Muscle layer of duodenum (tissue), 2 donors: ENCODE results near the gene ERICH6B.

Experiments used
- H3K27ac ChIP-seq: one replicate; pipeline ENCODE4 v1.7.0; 2013; ENCODE audit warnings: mild to moderate bottlenecking, low read length
- H3K27me3 ChIP-seq: one replicate; pipeline ENCODE4 v1.7.0; 2013; ENCODE audit warnings: low read depth, mild to moderate bottlenecking, control low read depth, low read length
- H3K36me3 ChIP-seq, 2 donors: one replicate each; pipeline ENCODE4 v1.7.0; 2013; ENCODE audit warnings: low read length in 2 of 2, control low read depth in 1 of 2, mild to moderate bottlenecking in 1 of 2; ENCODE audit not compliant: insufficient read depth in 2 of 2, control insufficient read depth in 1 of 2
- H3K4me1 ChIP-seq, 2 donors: one replicate each; pipeline ENCODE4 v1.7.0; 2013; ENCODE audit warnings: low read length in 2 of 2, mild to moderate bottlenecking in 2 of 2, control low read depth in 1 of 2, moderate library complexity in 1 of 2; ENCODE audit not compliant: insufficient read depth in 2 of 2, control insufficient read depth in 1 of 2
- H3K4me3 ChIP-seq, 2 donors: one replicate each; pipeline ENCODE4 v1.7.0; 2013; ENCODE audit warnings: low read length in 2 of 2, low read depth in 1 of 2, mild to moderate bottlenecking in 1 of 2
- H3K9me3 ChIP-seq, 2 donors: one replicate each; pipeline ENCODE4 v1.7.0; 2013; ENCODE audit warnings: low read length in 2 of 2, control low read depth in 1 of 2, mild to moderate bottlenecking in 1 of 2; ENCODE audit not compliant: control insufficient read depth in 1 of 2
- donor health status: healthy.

The ERICH6B gene

DNA sequence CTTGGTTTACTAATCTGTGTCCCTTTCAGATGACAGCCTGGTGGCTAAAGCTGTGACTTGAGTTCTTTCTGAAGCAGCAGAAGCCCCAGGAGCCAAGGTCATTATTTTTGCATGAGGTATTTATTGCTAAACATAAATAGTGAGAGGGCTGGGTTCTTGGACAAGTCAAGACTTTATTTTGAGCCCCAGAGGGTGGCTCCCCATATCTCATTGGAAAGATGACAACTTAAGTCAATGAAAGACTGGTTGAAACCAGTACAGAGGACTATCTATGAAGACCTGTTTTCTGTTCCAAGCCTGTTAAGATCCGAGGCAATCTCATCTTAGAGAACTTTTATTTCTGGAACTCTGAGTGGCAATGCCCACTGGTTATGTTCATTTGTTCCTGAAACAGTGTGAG lies 14.4 kb upstream of the ERICH6B start:
- no peak overlapping the region for H3K4me3 ChIP-seq
- no peaks in the 10 kb centered on the region for H3K9me3 ChIP-seq
- H3K36me3 ChIP-seq, result no peaks in the 10 kb centered on the region
- H3K27ac ChIP-seq, result no peak overlapping the region
- no peaks in the 10 kb centered on the region for H3K4me1 ChIP-seq
- H3K27me3 ChIP-seq, result no peaks in the 10 kb centered on the region

DNA sequence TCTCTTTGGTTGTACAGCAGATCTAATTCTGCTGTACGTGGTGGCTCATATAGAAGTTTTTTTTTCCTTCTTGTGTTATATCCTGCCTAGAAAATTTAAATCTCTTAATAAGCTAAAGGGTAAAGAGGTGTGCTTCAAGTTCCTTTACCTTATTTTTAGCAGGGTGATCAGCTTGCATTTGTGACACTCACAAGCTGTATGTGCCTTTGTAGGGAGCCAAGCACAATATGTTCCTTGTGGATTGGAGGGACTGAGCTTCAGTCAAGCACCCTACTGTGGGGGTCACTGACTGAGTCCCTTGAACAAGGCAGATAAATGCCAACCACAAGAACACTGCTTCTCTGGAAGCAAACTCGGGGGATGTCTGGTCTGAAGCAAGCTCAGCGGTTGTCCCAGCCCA lies 12.6 kb upstream of the ERICH6B start:
- H3K27me3 ChIP-seq, result peaks cover 1% of the 10 kb centered on the region
- H3K4me3 ChIP-seq, result no peak overlapping the region
- no peaks in the 10 kb centered on the region for H3K36me3 ChIP-seq
- H3K4me1 ChIP-seq, result no peaks in the 10 kb centered on the region
- no peak overlapping the region for H3K27ac ChIP-seq
- no peaks in the 10 kb centered on the region for H3K9me3 ChIP-seq

DNA sequence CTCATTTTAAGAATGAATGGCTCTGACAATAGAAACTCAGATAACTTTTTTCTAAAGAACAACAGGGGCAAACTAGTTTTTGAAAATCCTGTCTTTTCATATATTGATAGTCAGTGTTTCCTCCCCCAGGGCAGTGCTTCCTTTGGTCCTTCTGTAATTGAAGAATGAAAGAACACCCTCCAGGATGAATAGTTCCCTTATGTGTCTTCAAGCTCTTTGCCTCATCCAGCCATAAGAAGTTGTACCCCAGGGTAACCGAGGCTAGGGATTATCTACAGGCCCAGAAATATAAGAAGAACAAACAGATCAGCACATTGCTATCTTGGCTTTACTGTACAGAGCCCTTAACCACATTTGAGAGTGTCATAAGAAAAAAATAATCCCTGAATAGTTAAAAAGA lies 12.1 kb upstream of the ERICH6B start:
- H3K27me3 ChIP-seq, result peaks cover 4% of the 10 kb centered on the region

DNA sequence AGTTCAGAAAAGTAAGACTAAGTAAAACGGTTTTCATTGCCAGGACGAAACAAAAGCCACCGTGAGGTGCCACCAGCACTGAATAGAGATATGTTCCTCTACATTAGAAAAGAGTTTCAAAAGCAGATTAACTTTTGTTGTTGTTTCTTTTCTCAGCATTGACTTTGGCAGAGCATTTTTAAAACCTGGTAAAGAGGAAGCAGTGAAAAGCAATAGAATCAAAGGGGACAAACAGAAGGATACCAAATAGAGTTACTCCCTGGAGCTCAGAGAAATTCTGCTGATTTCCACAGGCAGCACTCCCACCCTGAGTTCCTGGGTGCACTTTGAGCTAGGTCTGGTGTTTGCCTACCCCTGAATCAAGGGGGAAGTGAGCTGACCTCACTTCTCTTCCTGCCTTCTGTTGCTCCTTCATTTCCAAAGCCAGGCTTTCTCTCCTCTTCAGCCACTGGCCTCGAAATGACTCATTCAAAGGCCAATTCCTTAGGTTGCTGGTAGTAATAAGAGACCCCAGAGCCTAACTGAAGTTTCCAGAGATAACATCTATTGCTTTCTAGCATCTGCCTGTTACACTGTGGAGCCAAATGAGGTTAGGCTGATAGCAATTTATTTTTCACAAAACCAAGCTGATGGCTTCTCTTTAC lies 11.3 kb upstream of the ERICH6B start:
- no peaks in the 10 kb centered on the region for H3K4me1 ChIP-seq
- H3K9me3 ChIP-seq, result no peaks in the 10 kb centered on the region
- H3K27ac ChIP-seq, result no peak overlapping the region
- no peak overlapping the region for H3K4me3 ChIP-seq
- no peaks in the 10 kb centered on the region for H3K36me3 ChIP-seq
- peaks cover 5% of the 10 kb centered on the region for H3K27me3 ChIP-seq

More for the DNA sequence above, 12.1 kb upstream of the ERICH6B start:
- no peak overlapping the region for H3K4me3 ChIP-seq
- no peaks in the 10 kb centered on the region for H3K9me3 ChIP-seq
- no peaks in the 10 kb centered on the region for H3K4me1 ChIP-seq
- H3K36me3 ChIP-seq, result no peaks in the 10 kb centered on the region
- no peak overlapping the region for H3K27ac ChIP-seq

DNA sequence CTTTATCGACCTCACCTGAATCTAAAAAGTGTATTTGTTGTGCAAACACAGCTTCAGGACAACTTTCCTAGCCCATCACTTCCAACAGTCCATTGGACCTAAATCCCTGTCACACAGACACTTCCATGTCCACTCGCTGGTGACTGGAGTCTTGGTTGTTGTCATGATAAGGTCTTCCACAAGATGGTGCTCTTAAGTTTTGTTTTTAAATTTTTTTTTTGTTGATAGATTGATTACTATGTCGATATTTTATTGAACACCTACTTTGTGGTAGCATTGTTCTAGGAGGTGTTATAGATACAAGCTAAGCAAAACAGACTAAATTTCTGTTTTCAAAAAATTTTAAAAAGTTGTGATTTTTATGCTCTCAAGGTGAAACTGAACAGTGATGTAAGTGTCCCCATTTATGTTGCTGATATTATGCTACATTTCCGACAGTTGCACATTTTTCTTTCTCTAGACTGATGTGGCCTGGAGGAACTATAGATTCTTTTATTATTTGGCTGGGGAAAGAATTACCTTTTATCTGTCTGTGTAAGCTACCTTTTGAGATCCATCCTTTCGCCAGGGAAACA lies 8.1 kb upstream of the ERICH6B start:
- Histone ChIP-seq H3K9me3 (no peaks in the 10 kb centered on the region), H3K27me3 (peaks cover 11% of the 10 kb centered on the region), H3K4me1 (no peaks in the 10 kb centered on the region), H3K4me3 (no peak overlapping the region), H3K27ac (no peak overlapping the region), H3K36me3 (no peaks in the 10 kb centered on the region)

DNA sequence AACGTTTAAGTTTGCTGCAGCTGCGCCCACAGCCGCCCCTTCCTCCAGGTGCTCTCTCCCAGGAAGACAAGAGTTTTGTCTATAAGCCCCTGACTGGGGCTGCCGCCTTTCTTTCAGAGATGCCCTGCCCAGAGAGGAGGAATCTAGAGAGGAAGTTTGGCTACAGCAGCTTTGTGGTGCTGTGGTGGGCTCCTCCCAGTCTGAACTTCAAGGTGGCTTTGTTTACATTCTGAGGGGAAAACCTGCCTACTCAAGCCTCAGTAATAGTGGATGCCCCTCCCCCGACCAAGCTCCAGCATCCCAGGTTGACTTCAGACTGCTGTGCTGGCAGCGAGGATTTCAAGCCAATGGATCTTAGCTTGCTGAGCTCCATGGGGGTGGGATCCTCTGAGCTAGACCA lies 6.4 kb upstream of the ERICH6B start:
- Histone ChIP-seq H3K36me3 (no peaks in the 10 kb centered on the region), H3K27ac (no peak overlapping the region), H3K4me3 (no peak overlapping the region), H3K9me3 (no peaks in the 10 kb centered on the region), H3K27me3 (peaks cover 11% of the 10 kb centered on the region), H3K4me1 (no peaks in the 10 kb centered on the region)

DNA sequence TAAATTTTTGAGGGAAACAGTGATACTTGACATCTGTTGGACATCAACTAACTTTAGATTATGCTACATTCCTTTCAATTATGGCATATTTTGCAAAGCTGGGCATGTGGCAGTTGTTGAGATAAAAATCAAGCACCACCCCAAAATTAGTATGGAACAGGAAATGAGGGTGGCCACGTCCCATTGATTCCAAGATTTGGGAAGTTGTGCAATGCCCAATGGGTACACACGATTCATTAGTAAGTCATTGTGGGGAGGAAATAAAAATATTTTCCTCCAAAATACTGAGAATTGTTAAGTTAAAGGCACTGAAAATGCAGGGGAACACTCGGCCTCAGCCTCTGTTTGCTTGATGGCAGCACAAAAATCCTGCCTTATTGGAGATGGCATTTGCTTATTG lies 7.6 kb downstream of the ERICH6B start:
- H3K27me3 ChIP-seq, result no peaks in the 10 kb centered on the region
- H3K36me3 ChIP-seq, result no peaks in the 10 kb centered on the region
- no peak overlapping the region for H3K27ac ChIP-seq
- no peaks in the 10 kb centered on the region for H3K9me3 ChIP-seq
- H3K4me3 ChIP-seq, result no peak overlapping the region
- no peaks in the 10 kb centered on the region for H3K4me1 ChIP-seq

DNA sequence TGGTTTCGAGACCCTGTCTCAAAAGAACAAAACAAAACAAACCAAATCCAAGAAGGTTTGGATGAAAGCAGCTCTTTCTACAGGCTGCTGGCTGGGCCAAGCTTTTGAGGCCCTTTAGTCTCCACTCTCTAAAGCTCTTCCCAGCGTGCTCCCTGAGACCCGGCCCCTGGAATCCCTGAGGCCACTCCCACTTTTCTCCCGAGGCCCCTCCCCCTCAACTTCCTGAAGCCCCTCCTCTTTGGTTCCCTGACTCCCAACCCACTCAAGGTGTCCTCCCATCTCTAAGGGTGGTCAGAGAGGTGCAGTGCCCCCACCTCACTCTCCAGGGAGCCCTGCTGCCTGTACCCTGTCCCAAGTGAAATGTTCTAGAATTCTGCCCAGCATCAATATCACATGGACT lies 10.6 kb downstream of the ERICH6B start:
- Histone ChIP-seq H3K27ac (no peak overlapping the region), H3K9me3 (no peaks in the 10 kb centered on the region), H3K36me3 (no peaks in the 10 kb centered on the region), H3K4me1 (no peaks in the 10 kb centered on the region), H3K27me3 (no peaks in the 10 kb centered on the region), H3K4me3 (no peak overlapping the region)

DNA sequence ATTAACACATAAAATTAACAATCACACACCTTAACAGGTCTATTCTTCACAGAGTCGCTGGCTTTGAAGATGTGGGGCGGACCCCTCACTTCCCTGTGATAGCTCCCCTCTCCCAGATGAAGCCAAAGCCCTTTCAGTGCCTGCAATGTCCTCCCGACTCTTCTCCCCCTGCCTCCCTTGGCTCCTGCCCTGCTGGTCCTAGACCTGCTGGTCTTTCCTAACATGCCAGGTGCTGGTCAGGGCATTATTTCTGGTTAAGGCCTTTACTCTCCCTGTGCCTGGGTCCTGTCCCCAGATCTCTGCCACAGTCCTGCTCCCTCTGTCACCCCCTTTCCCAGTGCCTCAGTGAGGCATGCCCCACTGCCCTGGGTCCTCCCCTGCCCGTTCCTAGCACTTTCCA lies 12.2 kb downstream of the ERICH6B start:
- no peaks in the 10 kb centered on the region for H3K4me1 ChIP-seq
- H3K4me3 ChIP-seq, result no peak overlapping the region
- H3K36me3 ChIP-seq, result no peaks in the 10 kb centered on the region
- H3K27me3 ChIP-seq, result no peaks in the 10 kb centered on the region
- no peaks in the 10 kb centered on the region for H3K9me3 ChIP-seq
- H3K27ac ChIP-seq, result no peak overlapping the region

DNA sequence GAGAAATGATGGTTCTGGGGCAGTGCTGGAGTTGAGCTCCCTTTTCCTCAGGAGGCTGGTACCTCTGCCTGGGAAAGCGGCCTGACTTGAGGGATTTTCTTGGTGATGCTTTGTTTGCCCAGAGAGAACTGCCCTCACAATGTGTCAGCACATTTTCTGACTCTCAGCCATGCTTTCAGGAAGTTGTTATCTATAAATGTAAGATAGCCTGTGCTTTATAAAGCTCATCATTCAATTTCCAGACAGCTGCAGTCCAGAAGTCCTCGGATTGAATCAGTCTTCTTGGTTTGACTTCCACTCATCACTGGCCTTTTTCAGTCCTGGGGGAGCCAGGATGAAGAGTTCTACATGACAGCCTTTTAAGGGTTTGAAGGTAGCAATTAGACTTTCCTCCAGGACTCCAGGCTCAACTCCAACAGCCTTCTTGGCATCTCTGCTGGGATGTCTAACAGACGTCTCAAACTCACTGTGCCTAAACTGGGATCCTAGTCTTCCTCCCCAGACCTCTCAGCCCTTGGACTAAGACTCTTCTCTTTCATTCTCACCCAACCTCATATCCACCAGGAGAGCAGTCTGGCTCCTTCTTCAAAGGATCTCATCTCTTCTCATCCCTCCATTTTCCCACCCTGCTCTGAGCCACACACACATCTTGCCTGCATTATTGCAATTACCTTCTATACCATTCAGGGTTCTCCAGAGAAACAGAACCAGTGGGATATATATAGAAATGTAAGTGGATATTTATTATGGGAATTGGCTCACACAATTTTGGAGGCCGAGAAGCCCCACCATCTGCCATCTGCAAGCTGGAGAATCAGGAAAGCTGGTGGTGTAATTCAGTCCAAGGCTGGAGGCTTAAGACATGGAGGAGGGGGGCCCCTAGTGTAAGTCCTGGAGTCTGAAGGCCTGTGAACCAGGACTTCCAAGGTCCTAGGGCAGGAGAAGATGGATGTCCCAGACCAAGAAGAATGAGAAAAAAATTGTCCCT lies 13.1 kb downstream of the ERICH6B start:
- Histone ChIP-seq H3K4me3 (no peak overlapping the region), H3K36me3 (no peaks in the 10 kb centered on the region), H3K27ac (no peak overlapping the region), H3K9me3 (no peaks in the 10 kb centered on the region), H3K27me3 (no peaks in the 10 kb centered on the region), H3K4me1 (no peaks in the 10 kb centered on the region)

DNA sequence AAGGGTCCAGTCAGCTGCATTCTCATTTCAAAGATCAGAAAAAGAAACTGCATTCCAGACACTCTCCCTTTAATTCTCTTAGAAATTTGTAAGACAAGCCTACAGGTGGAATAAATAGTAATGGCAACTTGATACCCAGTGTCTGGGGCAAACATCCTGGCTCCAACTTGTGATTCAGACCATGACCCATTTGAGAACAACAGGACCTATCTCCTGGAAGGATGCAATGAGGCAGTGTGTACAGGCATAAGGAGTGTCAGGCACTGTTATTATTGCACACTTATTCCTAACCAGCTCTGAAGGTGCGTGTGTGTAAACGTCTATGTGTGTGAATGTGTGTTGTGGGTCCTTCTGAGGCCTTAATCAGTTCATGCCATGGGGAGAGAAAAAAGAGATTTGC lies 13.9 kb downstream of the ERICH6B start:
- H3K27ac ChIP-seq, result no peak overlapping the region
- no peaks in the 10 kb centered on the region for H3K27me3 ChIP-seq
- H3K36me3 ChIP-seq, result no peaks in the 10 kb centered on the region

More for the DNA sequence above, 13.9 kb downstream of the ERICH6B start:
- Histone ChIP-seq H3K4me1 (no peaks in the 10 kb centered on the region), H3K9me3 (no peaks in the 10 kb centered on the region), H3K4me3 (no peak overlapping the region)
